Glomerular visceral epithelial cell (primary cell): ENCODE results near the gene ZNF726.
"Not testable (repeated sequence)": the region's sequence is repeated elsewhere in the genome, so short reads cannot be mapped to it uniquely, and the experiment has no call there.

Experiments used
- DNase-seq: peaks from one replicate; pipeline ENCODE4 v3.0.0-alpha.2; 2016; ENCODE audit errors: extremely low spot score

Gene ZNF726

DNA sequence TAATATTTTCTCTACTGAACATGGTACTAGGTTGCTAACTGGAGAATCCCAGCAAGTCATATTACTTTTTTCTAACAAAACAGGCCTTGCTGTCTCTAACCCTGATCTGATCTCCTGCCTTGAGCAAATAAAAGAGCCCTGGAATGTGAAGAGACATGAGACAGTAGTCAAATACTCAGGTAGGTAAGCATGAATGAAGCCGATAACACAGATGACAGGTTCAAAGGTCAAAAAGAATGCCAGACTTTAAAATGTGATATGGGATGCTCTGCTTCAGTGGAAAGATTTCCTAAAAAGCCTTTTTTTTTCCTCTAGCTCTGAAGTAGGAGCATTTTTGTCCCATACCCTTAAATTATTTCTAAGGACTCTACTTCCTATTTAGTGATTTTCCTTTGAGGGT is 28.7 kb downstream of the ZNF726 start:
- no peak for DNase-seq

DNA sequence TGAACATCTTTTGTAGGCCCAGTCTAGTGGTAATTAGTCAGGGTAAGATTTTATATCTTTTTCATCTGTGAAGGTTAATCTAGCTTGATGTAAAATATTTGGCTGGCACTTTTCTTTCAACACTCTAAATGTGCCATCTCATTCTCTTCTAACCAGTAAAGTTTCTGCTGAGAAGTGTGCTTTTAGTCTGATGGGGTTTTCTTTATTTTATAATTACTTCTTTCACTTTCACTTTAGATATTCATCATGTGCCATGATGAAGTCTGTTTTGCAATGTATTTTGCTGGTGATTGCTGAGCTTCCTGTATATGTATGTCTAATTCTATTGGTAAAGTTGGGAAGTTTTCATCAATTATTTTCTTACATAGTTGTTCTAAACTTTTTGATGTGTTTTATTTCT is 31.9 kb downstream of the ZNF726 start:
- no peak for DNase-seq

DNA sequence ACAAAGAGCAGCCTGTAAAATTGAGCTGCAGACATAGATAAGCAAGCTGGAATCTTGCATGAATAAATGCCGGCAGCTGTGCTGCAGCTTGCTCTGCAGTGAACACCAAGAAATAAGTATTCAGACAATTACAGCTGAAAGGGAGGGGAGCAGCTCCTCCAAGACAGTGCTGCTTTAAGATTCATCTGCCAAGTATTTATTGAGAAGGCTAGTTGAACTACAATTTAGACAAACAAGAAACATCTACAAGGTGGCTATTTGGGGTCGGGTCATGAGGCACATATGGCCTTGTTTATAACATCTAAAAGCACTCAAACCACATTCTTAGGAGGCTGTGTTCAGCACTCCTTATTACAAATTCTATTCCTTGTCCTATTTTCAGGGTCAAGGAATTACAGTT is 34.9 kb downstream of the ZNF726 start:
- no peak for DNase-seq

DNA sequence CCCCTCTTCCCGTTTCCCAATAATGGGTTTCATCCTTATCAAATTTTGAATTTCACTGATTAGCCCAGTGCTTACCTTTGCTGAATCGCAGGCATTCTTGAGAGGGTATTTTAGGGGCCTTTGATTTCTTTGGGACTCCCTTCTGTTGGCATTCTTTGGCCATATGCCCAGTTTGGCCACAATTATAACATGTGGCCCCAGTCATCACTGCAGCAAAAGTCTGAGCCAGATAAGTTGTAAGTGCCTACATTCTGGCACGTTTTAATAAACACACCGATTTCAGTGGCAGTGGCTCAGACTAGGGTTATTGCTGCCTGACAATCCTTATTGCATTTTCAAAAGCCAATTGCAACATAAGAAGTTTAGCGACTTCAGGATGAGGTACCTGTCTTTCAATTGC is 41.4 kb downstream of the ZNF726 start:
- no peak for DNase-seq

DNA sequence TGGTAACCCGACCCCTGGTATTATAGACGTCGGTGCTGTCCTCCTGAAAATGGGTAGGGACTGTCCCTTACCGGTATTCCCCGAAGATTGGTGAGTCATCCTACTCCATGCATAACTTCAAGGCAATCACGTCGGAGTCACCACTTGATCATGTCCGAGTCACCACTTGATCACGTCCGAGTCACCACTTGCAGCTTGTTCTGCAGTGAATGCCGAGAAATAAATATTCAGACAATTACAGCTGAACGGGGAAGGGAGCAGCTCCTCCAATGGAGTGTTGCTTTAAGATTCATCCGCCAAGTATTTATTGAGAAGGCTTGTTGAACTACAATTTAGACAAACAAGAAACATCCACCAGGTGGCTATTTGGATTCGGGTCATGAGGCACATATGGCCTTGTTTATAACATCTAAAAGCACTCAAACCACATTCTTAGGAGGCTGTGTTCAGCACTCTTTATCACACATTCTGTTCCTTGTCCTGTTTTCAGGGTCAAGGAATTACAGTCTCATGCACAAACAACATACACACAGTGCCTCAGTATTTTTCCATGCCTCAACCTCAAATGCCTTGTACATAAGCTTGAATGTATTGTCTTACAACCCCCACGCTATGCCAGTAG is 43.1 kb downstream of the ZNF726 start:
- peak; percentile 22 for DNase-seq

DNA sequence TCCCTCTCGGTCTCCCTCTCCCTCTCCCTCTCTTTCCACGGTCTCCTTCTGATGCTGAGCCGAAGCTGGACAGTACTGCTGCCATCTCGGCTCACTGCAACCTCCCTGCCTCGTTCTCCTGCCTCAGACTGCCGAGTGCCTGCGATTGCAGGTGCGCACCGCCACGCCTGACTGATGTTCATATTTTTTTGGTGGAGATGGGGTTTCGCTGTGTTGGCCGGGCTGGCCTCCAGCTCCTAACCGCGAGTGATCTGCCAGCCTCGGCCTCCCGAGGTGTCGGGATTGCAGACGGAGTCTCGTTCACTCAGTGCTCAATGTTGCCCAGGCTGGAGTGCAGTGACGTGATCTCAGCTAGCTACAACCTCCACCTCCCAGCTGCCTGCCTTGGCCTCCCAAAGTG is 48.7 kb downstream of the ZNF726 start:
- not testable (repeated sequence) for DNase-seq

DNA sequence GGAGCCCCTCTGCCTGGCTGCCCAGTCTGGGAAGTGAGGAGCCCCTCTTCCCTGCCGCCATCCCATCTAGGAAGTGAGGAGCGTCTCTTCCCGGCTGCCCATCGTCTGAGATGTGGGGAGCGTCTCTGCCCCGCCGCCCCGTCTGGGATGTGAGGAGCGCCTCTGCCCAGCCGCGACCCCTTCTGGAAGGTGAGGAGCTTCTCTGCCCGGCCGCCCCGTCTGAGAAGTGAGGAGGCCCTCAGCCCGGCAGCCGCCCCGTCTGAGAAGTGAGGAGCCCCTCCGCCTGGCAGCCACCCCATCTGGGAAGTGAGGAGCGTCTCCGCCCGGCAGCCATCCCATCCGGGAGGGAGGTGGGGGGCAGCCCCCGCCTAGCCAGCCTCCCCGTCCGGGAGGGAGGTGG is 49.2 kb downstream of the ZNF726 start:
- DNase-seq = not testable (repeated sequence)

DNA sequence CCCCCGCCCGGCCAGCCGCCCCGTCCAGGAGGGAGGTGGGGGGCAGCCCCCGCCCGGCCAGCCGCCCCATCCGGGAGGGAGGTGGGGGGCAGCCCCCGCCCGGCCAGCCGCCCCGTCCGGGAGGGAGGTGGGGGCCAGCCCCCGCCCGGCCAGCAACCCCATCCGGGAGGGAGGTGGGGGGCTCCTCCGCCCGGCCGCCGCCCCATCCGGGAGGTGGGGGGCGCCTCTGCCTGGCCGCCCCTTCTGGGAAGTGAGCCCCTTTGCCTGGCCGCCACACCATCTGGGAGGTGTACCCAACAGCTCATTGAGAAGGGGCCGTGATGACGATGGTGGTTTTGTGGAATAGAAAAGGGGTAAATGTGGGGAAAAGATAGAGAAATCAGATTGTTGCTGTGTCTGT is 49.6 kb downstream of the ZNF726 start:
- not testable (repeated sequence) for DNase-seq

DNA sequence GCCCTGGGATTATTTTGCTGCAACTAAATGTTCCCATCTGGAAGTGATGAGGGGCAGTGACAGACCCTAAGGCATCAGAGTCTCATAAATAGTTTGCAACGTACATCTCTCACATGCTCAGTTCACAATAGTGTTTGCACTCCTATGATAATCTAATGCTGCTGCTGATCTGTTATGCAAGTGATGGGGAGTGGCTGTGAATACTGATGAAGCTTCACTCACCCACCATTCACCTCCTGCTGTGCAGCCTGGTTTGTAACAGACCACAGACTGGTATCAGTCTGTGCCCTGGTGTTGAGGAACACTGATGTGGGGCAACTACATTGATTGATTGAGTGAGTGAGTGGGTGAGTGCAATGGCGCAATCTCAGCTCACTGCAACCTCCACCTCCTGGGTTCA is 54.9 kb downstream of the ZNF726 start:
- DNase-seq = no peak

DNA sequence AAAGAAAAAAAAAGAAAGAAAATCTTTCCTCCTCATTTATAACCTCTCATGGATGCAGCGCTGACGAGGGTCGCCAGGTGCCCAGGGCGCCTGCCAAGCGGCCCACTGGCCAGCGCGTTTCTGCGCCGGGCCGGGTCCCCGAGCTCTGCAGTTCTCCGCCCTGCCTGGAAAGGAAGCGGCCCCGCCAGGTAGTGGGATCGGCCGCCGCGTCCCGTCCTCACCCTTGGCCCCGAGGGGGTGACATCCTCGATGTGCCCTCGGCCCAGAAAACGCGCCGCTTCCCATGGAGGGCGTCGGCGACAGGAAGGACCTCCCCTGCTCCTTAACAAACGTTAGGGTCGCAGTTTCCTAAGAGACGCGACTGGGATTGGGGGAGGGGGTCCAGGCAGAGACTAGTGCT is 56.9 kb downstream of the ZNF726 start:
- no peak for DNase-seq

DNA sequence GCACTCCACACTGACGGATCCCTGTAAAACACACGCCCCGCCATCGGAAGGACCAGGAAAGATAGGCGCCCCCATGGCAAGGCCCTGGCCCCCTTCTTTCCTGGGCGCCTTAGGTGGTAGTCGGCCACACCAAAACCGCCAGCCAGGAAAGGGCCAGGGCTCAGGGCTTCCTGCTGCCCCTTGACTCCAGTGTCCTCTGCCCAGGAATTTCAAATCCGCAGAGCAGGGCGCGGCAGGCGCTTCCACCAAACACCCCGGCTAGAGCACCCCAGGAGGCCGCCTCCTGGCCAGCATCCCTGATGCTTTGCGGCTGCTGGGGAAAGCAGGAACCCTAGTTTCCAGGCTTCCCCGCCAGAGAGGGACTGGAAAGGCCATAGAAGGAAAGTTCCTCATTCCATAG is 57.5 kb downstream of the ZNF726 start:
- DNase-seq = no peak

DNA sequence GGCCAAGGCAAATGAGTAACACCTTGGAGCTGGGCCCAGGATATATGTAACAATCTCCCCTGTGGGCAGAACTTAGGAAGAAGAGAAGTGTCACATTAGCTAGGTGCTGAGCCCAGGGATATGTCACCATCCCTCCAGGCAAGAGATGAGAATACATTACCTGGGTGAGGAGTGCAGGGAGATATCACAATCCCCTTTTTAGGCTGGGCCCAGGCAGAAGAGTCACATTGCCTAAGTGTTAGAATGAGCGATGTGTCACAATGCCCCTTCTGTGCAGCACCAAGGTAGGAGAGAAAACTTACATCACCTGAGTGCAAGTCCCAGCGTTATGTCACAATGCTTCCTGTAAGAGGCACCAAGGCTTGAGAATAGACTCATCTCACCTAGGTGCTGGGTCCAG is 60.3 kb downstream of the ZNF726 start:
- DNase-seq = no peak

DNA sequence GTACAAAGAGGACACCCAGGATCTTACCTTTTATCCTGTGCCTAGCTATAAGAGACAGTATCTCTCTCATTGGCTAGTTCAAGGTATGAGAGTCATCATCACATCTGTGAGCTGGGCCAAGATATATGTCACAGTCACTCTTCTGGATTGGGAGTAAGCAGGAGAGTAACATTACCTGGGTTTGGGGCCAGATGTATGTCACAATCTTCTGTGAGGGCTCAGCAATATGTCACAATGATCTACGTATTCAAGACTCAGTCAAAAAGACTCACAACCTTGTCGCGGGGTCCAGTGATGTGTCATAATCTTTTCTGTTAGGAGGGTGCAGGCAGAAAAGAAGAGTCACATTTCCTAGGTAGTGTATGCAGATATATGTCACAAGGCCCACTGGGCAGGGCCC is 61.9 kb downstream of the ZNF726 start:
- not testable (repeated sequence) for DNase-seq

DNA sequence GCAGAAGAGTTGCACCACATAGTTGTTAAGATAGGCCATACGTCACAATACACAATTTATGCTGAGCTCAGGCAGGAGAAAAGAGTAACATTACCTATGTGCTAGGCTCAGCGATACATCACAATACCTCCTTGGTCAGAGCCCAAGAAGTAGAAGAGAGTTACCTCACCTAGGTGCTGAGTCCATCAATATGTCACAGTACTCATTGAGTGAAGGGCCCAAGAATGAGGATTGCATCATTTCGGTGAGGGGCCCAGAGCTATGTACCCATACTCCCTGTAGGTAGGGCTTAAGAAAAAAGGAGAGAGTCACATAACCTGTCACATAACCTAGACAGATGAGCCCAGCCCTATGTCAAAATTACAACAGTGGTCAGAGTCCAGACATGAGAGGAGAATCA is 62.6 kb downstream of the ZNF726 start:
- DNase-seq = not testable (repeated sequence)

DNA sequence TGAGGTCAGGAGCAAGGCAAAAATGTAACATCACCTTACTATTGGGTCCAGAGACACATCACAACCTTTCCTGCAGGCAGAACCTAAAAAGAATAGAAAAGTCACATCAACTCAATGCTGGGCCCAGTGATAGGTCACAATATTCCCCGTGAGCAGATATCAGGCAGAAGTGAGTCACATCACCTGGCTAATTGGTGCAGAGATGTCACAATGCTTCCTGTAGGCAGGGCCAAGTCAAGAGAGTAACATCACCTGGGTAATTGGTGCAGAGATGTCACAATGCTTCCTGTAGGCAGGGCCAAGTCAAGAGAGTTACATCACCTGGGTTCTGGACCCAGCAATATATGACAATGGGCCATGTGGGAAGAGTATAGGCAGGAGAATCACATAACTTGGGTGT is 63.4 kb downstream of the ZNF726 start:
- DNase-seq = no peak

DNA sequence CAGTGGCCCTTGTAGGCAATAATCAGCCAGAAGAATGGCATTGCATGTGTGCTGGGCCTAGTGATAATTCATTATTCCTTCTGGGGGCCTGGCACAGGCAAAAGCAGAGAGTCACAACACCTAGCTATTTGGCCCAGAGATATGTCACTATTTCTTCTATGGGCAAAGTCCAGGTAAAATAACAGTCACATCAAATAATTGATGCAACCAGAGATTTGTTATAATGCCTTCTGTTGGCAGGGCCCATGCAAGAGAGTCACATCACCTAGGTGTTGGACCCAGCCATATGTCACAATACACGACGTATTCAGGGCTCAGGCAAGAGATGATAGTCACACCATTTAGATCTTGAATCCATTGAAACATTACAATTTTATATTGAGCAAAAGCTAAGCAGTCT is 66.1 kb downstream of the ZNF726 start:
- no peak for DNase-seq

DNA sequence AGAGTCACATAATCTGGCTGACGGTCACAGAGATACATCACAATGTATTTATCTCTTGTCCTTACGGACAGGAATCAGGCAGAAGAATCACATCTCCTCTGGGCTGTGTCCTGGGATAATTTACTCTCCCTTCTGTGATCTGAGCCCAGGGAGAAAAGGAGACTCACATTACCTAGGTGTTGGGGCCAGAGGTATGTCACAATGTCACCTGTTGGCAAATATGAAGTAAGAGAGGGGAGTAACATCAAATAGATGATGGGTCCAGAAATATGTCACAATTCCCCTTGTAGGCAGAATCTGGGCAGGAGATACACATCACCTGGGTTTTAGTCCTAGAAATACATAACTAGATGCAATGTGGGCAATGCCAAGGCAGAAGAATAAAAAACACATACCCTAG is 67.2 kb downstream of the ZNF726 start:
- DNase-seq = no peak

DNA sequence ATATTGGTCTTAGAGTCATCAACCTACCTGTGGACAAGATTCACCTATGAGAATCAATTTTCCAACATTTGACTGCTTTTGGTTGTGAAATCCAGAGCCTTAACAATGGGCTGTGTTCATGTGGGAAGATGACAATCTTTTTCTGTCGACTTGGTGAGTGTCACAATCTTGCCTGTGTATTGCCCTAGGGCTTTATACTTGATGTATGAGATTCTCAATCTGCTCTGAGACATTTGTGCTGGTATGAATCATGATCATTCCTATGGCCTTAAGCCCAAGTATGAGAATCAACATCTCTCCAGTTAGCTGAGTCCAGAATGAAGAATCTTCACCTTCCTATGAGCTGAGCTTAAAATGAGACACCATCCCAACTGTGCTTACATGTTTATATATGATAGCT is 68.7 kb downstream of the ZNF726 start:
- DNase-seq = no peak
